VCaP (cell line): ENCODE results near the gene ELMO1.

ENCODE experiments used
- H3K27ac ChIP-seq: fragments of 450-650 bp; 2 replicates; pipeline ENCODE4 v1.5.1; 2017
- TF ChIP-seq, protein P1 (sequence below): fragments of 450-650 bp; conservative IDR thresholded peaks from 2 replicates; pipeline ENCODE4 v1.5.1; 2017; ENCODE audit warnings: mild to moderate bottlenecking, moderate library complexity

Gene ELMO1

DNA sequence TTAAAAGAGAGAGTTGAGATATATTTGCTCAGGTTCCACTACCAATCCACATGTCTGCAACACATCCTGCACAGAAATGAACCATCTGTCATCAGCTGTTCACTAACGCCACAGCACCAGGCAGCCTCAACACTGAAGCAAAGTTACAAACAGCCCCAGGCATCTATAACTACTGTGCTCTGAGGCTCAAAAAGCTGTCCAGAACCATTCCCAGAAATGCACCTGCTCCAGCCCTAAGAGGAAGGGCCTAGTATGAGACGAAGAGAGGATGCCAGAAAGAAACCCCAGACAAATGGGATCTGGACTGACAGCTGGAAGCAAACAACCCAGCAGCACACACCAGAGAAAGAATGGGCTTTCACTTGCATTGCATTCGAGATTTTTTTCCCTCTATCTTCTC, 159.3 kb downstream of the ELMO1 start:
- H3K27ac ChIP-seq, result no peak overlapping the region
- TF ChIP-seq, protein P1, sequence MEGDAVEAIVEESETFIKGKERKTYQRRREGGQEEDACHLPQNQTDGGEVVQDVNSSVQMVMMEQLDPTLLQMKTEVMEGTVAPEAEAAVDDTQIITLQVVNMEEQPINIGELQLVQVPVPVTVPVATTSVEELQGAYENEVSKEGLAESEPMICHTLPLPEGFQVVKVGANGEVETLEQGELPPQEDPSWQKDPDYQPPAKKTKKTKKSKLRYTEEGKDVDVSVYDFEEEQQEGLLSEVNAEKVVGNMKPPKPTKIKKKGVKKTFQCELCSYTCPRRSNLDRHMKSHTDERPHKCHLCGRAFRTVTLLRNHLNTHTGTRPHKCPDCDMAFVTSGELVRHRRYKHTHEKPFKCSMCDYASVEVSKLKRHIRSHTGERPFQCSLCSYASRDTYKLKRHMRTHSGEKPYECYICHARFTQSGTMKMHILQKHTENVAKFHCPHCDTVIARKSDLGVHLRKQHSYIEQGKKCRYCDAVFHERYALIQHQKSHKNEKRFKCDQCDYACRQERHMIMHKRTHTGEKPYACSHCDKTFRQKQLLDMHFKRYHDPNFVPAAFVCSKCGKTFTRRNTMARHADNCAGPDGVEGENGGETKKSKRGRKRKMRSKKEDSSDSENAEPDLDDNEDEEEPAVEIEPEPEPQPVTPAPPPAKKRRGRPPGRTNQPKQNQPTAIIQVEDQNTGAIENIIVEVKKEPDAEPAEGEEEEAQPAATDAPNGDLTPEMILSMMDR, result no peak

DNA sequence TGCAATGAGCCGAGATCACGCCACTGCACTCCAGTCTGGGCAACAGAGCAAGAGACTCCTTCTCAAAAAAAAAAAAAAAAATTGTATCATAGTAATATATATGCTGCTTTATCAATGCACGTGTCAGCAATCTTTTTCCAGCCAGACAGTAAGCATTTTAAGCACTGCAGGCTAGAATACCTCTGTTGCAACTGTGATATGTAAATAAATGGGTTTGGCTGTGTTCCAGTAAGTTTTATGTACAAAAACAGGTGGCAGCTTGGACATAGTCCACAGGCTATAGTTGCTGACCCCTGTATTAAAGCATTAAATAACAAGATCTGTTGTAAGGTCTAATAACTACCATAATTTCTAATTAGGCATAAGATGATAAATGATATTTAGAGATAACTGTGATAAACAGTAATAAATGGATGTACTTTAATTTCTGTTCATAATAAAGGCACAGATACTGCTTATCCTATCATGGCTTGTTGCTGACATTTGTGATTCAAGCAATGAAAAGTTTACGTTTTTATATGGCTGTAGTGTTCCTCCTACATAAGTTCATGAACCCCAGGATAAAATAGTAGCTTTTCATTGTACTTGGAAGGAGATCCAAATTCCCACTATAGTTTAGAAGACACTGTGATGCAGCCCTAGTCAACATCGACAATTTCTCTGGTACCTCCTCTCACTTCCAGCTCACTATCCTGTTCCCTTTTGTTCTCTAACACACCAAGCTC, 161.4 kb downstream of the ELMO1 start:
- H3K27ac ChIP-seq, result no peak overlapping the region
- TF ChIP-seq, protein P1, result no peak

DNA sequence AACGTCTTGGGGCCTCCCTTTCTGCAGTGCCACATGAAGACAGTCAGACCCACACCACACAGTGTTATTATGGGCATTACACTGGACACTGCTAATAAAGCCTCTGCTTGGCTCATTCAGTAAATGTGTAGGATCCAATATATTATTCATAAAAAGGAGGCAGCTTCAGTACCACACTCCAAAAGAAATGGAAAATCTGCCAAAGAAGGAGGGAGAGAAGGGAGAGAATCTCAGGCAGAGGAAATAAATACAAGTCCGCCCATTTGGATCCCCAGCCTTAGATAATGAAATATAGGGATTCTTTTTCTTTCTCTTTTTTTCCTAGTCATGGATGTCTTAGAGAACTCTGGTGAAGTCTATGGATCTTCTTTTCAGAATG, 162.2 kb downstream of the ELMO1 start:
- no peak overlapping the region for H3K27ac ChIP-seq
- TF ChIP-seq, protein P1, result no peak

DNA sequence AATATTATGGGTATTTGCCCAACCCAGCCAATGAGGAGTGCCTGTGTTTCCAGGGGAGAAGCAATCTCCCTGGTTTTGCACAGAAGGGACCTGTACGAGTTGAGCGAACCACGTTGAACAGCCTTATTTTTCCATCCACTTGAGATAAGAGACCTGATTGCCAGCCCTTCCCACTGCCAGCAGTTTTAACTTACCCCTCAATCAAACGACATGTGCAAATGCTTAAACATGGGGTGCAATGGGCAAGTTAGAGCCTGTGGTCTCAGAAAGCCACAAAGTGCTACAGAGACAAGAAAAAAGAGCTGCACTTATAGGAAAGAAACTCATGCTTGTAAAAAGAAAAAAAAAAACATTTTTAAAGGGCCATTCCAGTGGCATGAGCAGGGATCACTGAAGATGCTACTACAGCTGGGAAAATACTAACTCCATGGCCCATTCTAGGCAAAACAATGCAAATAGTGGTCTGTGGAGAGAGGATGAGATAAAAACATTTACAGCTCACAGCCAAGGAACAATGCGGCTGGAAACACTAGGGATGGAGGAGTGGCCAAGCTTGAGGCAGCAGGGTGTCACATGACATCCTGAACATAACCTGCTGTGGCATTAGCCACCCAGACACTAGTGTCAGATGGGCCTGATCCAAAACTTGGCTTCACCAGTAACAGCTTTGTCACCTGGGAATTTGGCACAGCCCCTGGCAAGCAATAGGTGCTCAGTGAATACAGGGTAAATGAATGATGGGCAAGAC, 162.8 kb downstream of the ELMO1 start:
- TF ChIP-seq, protein P1, result no peak
- no peak overlapping the region for H3K27ac ChIP-seq

DNA sequence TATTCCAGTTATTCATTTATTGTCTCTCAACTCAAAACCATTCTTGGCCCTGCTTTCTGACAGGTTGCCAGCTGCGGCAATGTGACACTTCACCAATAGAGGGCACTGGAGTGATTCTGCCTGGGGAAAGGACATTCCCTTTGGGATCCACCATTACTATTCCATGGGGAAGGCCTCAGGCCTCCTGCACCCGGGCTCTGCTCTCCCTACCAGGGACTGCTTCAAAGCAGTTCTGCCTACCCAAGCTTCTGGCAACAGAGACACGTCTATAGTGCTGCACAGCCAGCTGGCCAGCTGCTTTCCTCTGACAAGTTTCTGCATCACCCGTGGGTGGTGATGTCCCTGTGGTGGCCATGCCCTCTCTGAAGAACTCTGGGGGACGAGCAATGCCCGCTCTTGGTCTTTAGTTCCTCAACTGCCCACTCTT, 163.8 kb downstream of the ELMO1 start:
- H3K27ac ChIP-seq, result no peak overlapping the region
- TF ChIP-seq, protein P1, result peak; percentile 77

DNA sequence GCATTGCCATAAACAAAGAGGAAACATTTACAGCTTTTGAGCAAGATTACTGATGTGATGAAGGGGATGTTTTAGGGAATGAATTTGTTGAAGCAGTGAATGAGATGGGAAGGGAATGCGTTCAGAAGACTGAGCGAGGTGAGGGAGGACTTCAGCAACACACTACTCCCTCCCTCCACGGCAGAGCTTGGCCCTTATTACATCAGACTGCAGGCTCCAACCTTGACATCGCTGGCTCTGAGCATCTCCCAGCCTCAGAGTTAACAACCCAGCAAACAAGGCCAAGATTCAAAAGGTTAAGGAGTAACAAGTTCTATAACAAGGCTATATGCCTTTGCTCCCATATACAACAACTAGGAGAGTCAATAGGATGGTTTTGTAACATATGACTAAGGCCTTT, 164.4 kb downstream of the ELMO1 start:
- TF ChIP-seq, protein P1, result no peak

DNA sequence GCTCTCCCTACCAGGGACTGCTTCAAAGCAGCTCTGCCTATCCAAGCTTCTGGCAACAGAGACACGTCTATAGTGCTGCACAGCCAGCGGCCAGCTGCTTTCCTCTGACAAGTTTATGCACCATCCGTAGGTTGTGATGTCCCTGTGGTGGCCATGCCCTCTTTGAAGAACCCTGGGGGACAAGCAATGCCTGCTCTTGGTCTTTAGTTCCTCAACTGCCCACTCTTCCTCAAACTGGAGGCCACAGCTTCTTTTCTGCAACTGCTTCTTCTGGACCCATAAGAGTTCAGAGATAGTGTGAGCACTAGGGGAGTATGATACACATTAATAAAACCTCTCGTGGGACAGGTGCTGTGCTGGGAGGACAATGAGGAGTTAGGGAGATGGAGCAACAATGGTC, 164.9 kb downstream of the ELMO1 start:
- TF ChIP-seq, protein P1, result no peak
- H3K27ac ChIP-seq, result peak overlapping the region; percentile 1; the same call in 1 of the 2 replicates

More for the DNA sequence above, 164.4 kb downstream of the ELMO1 start:
- no peak overlapping the region for H3K27ac ChIP-seq
